AG09309 (cell line): ENCODE measurements around the gene ITPA.
"Not testable (repeated sequence)": the region's sequence is repeated elsewhere in the genome, so short reads cannot be mapped to it uniquely, and the experiment has no call there.

Experiments
- DNase-seq: peaks from one replicate; pipeline ENCODE4 v3.0.0-alpha.2; 2010; ENCODE audit warnings: low read depth
- H3K4me3 ChIP-seq: 2 replicates; pipeline ENCODE4 v1.5.1; 2011; ENCODE audit warnings: mild to moderate bottlenecking, low read depth, low read length, moderate library complexity; ENCODE audit not compliant: control insufficient read depth
- CTCF ChIP-seq: IDR thresholded peaks from 2 replicates; pipeline ENCODE4 v1.5.1; 2011; ENCODE audit warnings: mild to moderate bottlenecking, low read depth, low read length, inconsistent platforms; ENCODE audit not compliant: insufficient read depth, control insufficient read depth; ENCODE audit errors: missing control alignments

ITPA gene

DNA sequence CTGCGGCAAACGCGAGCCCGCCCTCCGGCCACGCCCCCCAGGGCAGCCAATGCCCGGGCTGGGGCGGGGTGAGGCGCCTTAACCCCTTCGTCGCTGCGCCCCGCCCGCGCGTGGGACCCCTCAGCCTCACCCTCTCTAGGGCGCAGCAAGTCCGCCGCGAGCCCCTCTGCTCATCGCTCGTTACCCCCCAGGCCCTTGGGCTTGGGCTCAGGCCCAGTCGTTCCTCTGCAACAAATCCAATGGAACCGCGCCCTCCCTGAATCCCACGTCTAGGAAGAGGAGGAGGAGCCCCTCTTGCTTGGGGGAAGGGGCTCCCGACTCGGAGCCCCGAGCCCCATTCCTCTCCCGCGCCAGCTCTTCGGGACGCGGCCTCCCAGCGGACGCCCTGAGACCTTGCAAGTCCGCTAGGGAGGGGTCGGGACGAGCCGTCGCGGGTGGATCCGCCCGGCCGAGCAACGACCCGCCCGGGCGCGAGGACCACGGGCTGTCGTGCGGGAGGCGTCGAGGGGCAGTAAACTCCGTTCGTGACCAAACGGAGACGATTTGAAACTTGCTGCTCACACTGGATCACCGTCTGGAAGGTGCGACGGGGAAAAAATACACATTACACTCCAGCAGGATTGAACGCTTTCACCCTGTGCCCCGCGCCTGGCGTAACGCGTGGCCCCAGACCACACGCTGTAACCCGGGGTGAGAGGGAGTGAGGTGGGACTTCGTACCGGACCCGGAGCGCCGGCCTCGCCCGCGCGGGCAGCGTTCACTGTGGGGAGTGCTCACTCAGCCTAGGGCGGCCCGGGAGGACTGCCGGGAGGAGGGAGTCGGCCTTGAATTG is 35.5 kb upstream of the ITPA start:
- DNase-seq = no peak
- peak overlapping the region; percentile 84 for H3K4me3 ChIP-seq
- TF ChIP-seq CTCF = no peak

DNA sequence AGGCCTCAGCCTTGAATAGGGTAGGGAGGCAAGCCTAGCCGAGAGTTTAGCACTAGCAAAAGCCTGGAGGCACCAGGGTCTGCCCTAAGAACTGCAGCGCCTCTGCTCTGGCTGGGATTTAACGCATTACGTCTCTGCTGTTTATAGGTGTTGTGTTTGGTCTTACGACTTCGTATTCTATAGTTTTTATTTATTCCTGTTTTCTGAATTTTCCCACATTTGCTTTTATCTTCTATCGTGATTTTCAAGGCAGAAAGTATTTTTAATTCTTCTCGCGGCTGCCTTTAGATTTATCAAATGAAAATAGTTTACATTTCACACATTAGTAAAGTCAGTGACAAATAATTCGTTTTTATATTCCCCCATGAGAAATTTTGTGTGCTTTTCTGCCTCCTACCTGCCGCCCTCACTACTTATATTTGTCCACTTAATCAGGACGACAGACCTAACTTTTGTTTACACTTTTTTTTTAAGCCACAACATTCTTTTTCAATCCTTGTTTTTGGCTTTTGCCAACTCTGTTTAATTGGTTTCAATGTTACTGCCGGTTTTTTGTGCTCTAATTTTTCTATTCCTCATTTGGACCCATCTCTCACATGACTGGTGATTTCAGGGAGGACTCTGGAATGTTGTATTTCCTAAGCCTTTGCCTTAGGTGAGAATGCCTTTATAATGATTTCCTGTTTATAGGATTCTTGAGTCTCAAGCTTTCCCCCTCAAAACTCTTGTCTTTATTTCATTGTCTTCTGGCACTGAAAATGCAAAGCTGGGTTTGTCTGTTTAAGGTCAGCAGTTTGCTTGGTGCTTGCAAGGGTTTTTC is 34.6 kb upstream of the ITPA start:
- DNase-seq = no peak
- peak overlapping the region; percentile 84 for H3K4me3 ChIP-seq

GRCh38 chr20:3175270-3175669 is 34.0 kb upstream of the ITPA start:
- no peak overlapping the region for H3K4me3 ChIP-seq
- no peak for DNase-seq
- no peak for TF ChIP-seq CTCF

More for the DNA sequence above, 34.6 kb upstream of the ITPA start:
- no peak for TF ChIP-seq CTCF

- no peak overlapping the region for H3K4me3 ChIP-seq
- TF ChIP-seq CTCF = no peak
- DNase-seq = no peak
These were observed 31.4 kb upstream of the ITPA start for GRCh38 chr20:3177746-3178485.

- no peak for DNase-seq
- no peak overlapping the region for H3K4me3 ChIP-seq
- TF ChIP-seq CTCF = no peak
These were observed 29.0 kb upstream of the ITPA start for GRCh38 chr20:3180319-3180718.

DNA sequence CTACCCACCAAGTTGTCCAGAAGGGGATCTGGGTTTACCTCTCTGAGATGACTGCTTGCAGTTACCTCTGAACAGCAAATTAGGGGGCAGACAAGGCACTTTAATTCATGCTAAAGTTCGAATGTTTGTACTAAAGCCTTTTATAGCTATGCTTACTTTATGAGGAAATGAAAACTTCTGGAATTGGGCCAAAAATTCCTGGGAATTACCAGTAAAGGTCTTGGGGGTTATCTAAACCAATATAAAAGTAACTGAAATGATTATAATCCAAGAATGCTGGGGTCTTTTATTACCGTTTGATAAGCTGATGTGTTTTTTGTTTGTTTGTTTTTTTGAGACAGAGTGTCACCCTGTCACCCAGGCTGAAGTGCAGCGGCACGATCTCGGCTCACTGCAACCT is 28.0 kb upstream of the ITPA start:
- H3K4me3 ChIP-seq = no peak overlapping the region
- TF ChIP-seq CTCF = no peak
- DNase-seq = no peak

GRCh38 chr20:3182429-3182828 is 26.9 kb upstream of the ITPA start:
- DNase-seq, H3K4me3 ChIP-seq: not testable (repeated sequence)
